Stimulated activated CD8-positive, alpha-beta memory T cell treated with anti-CD3 and anti-CD28 coated beads, Interleukin-15, amount 100 ng/mL, for 1 hour (primary cell): ENCODE results near the gene NHERF2.

Source experiments
- DNase-seq: peaks from one replicate; pipeline ENCODE4 v3.0.0-alpha.2; 2020; ENCODE audit warnings: low read depth

NHERF2 gene

GRCh38 chr16:2040787-2041522 lies 14.3 kb downstream of the NHERF2 start:
- DNase-seq, result no peak

DNA sequence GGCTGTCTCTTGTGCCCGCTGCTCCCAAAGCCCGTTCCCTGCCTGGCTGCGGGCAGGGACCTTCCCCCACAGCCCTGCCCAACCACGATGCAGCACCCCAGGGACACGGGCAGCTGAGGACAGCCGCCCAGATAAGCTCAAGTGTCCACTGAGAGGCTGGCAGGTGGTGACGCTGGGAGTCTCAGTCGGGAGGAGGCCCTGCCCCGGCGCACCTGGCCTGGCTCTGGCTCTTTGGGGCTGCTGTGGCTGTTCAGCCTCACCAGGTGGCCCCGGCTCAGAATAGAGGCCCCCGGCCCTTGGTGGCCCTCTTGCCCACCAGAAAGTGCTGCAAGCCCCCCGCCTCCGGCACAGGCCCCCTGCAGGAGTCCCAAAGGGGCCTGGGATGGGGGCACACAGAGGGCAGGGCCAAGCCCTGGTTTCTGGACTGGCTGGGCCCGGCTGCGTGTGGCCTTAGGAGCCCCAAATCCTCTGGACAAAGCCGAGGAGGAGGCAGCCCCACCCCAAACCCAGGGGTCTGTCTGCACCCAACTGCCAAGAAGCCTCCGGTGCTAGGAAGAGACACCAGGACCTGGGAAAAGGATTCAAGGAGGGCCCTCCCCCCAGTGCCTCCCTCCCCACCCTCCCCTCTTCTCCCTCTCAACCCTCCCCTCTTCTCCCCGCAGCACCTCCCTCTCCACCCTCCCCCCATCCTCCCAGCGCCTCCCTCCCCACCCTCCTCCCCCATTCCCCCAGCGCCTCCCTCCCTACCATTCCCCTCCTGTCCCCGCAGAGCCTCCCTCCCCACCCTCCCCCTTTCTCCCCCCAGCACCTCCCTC lies 15.7 kb downstream of the NHERF2 start:
- no peak for DNase-seq

GRCh38 chr16:2042986-2043666 lies 16.4 kb downstream of the NHERF2 start:
- no peak for DNase-seq

- no peak for DNase-seq
Measured at GRCh38 chr16:2043667-2044451, 17.2 kb downstream of the NHERF2 start.

GRCh38 chr16:2044541-2044940 lies 17.8 kb downstream of the NHERF2 start:
- DNase-seq, result no peak

DNA sequence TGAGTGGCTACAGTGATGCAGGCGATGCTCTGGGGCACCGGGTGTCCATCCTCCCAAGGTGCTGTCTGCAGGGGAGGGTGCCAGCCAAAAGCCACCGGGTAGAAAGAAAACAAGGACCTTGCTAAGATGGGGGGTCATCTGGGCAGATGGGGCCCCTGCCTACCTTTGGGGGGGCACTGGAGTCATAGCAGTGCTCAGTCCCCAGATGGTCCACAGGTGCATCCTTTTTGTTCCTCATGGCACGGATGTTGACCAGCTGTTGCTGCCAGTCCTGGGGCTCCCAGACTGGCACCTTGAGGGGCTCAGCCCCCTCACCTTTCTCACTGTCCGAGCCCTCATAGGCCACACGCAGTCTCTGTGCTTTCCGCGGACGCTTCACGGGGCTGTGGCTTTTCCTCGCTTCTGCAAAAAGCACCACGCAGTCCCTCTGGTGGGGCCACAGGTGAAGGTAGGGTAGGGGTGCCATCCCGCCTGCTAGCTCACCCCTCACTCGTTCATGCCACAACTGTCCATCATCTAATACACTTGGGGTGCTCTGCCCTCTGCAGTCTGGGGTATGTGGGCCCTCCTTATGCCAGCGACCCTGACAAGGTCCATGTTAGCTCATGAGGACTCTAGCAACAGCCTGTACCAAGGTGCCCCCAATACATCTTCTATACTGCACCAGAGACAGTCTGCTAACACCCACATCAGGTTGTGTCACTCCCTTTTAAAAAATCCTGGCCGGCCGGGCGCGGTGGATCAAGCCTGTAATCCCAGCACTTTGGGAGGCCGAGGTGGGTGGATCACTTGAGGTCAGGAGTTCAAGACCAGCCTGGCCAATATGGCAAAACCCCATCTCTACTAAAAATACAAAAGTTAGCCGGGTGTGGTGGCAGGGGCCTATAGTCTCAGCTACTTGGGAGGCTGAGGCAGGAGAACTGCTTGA lies 19.5 kb downstream of the NHERF2 start:
- no peak for DNase-seq

GRCh38 chr16:2046893-2047329 lies 20.2 kb downstream of the NHERF2 start:
- no peak for DNase-seq

DNA sequence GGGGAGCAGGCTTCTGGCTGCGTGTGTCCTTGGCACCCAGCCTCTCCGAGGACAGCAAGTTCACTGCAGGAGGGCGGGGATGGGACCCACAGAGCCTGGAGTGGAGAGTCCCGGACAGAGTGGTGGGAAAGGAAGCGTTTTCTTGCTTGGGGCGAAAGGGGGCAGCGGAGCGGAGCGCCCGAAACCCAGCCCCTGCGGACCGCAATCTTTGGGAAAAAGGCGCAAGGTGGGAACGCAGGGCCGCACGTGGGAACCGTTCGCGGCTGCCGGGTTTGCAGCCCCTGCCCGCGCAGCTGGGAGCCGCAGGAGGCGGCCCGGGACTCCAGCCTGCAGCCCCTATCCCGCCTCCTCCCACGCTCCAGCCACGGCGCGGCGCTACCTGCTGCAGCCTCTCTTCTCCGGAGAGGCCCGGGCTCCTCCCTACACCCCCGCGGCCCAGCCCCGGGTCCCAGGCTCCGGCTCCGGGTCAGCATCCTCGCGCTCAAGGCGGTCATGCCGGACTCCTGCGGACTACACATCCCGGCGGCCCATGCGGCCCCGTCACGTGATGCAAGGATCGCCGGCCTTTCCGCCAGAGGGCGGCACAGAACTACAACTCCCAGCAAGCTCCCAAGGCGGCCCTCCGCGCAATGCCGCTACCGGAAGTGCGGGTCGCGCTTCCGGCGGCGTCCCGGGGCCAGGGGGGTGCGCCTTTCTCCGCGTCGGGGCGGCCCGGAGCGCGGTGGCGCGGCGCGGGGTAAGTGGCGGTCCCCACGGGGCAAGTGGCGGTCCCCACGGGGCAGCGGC lies 20.8 kb downstream of the NHERF2 start, which contains the start of the genes NTHL1 and TSC2:
Gene NTHL1, minus strand, starts transcription at position 505 of the 786 bp plus-strand sequence. Its CDS starts 11 bp downstream, at position 494.
Gene TSC2, plus strand, starts transcription at position 656 of the 786 bp plus-strand sequence. CDS start 631 bp downstream, outside the sequence.
- DNase-seq, result peak; percentile 86

DNA sequence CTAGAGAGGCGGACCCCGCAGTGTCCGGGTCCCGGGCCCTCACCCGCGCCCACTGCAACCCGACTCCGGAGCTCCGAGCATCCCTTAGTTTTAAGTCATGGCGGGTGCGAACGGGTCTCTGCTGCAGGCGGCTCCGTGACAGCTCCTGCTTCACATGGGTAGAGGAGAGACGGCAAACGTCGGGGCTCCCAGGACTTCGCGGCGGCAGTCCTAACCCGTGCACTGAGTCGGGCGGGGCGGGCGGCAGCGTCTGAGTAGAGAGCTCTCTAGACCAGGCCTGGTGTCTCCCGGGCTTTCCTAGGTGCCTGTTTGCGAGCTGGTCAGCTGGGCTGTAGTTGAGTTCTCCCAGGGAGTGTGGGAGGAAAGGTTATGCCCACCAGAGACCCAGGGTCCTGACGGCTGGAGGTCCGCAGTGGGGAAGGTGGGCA lies 21.4 kb downstream of the NHERF2 start:
- no peak for DNase-seq

DNA sequence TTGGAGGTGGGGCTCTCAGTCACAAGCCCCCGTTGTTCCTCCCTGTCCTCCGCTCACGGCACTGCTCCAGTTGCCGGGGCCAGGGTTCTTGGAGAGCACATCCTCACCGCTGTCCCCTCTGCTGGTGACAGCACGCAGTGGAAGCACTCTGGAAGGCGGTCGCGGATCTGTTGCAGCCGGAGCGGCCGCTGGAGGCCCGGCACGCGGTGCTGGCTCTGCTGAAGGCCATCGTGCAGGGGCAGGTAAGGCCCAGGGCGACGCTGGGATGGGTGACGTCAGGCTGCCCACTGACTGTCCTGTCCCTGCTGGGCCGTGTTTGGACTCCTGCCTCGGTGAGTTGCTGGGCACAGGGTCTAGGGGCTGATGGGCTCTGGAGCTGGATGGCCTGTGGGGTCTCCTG lies 26.5 kb downstream of the NHERF2 start:
- no peak for DNase-seq

DNA sequence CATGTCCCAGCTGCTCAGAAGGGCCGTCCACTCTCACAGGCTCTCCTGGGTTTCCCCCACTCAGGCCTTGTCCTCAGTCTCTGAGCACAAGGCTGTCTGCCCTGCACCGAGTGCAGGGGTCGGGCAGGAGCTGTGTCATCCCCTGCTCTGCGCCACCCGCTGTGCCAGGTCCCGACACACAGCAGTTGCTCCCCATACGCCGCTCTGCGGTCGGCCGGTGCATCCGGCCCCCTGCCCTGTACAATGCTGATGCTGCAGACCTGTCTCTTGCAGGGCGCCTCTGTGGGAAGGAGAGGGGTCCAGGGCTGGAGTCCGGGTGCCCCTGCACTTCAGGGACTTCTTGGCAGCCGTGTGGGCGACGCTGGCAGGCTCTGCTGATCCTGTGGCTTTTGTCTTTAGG lies 27.2 kb downstream of the NHERF2 start:
- no peak for DNase-seq

DNA sequence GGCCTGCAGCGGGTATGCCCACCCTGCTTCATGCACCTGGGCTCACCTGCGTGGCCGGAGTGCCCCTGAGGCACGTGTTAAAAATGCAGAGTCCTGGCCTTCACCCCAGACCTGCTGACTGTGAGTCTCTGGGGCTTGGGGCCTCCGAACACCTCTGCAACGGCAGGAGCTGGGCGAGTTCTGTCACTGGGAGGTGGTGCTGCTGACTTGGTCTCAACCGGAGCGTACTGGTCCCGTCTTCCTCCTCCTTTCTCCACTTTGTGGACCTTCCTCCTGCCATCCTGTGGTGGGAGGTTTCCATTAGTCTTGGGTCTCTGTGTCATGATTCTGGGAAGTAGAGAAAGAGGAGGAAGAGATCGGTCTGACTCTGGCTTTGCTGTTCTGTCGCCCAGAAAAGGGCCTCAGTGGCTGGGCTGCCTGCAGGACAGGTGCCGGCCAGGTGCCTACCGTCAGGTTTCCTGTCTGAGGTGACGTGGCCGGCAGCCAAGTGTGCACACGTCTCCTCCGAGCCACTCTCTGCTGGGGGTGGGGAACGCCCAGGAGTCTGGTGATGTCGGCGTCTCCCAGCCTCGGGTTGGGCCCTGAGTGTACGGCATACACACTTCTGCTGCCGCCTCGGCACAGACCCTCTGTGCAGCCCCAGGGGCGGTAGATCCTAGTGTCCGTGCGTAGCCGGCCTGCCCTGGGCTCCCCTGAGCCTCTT lies 28.0 kb downstream of the NHERF2 start:
- DNase-seq, result no peak

GRCh38 chr16:2056077-2056476 lies 29.4 kb downstream of the NHERF2 start:
- no peak for DNase-seq

- DNase-seq, result no peak
Measured at GRCh38 chr16:2056681-2057407, 30.1 kb downstream of the NHERF2 start.

- no peak for DNase-seq
Measured at GRCh38 chr16:2057438-2057837, 30.7 kb downstream of the NHERF2 start.

GRCh38 chr16:2058420-2058819 lies 31.7 kb downstream of the NHERF2 start:
- no peak for DNase-seq

DNA sequence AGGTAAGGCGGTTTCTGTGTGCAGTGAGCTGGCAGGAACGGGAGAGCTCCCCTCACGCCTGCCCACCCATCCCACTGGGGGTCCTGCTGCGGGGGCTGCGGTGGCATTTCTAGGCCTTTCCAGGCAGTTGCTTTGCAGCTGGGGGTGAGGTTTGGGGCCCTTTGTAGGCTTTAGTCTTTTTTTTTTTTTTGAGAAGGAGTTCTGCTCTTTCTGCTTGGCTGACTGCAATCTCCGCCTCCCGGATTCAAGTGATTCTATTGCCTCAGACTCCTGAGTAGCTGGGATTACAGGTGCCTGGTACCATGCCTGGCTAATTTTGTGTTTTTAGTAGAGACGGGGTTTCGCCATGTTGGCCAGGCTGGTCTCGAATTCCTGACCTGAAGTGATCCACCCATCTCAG lies 32.2 kb downstream of the NHERF2 start:
- DNase-seq, result no peak

DNA sequence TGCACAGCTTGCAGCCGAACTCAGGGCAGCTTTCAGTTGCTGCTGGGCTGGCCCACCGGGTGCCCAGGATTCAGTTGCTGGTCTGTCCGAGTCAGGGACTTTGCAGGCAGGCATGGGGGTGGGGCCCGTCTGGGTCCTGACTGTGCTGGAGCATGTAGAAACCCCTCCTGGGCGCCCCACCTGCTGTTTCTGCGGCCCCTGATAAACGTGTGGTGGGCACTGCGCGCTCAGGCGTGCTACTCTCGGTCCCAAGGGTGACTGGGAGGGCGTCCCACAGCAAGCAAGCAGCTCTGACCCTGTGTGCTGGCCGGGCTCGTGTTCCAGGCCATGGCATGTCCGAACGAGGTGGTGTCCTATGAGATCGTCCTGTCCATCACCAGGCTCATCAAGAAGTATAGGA lies 33.6 kb downstream of the NHERF2 start:
- no peak for DNase-seq
